ENCODE measurements around the gene ECEL1.
"Not testable (repeated sequence)": the region's sequence is repeated elsewhere in the genome, so short reads cannot be mapped to it uniquely, and the experiment has no call there.

ECEL1 gene

DNA sequence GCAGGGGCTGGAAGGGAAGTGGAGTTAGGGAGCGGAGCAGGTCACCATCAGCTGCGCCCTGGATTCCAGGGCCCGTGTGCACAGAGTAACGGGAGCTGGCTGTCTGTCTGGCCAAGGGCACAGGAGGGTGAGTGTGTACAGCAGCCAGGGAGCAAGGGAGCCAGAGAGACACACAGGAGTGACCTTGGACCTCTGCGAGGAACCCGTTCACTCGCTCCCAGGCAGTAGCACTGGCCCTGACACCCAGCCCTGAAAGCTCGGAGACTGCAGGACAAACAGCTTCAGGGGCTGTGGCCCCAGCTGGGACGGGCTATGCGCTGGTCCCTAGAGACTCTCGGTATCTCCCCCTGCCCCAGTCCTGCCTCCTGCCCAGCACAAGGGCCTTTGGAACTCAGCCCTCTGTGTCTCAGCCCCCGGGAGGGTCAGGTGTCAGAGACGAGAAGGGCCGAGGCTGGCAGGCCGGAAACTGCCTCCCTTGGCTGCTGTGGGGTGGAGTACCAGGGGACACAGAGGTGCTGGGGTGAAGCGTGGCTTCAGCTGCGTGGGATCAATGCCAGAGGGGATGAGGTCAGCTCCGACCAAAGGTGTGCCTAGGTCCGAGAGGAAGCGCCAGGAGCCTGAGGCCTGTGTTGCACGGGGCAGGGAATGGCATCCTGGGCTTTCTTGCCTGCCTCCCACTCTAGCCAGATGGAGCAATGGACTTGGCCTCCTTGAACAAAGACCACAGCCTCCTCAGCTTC, 43.8 kb downstream of the ECEL1 start:
- not testable (repeated sequence) for H3K4me3 ChIP-seq (ENCODE audit: low read depth, low read length)

DNA sequence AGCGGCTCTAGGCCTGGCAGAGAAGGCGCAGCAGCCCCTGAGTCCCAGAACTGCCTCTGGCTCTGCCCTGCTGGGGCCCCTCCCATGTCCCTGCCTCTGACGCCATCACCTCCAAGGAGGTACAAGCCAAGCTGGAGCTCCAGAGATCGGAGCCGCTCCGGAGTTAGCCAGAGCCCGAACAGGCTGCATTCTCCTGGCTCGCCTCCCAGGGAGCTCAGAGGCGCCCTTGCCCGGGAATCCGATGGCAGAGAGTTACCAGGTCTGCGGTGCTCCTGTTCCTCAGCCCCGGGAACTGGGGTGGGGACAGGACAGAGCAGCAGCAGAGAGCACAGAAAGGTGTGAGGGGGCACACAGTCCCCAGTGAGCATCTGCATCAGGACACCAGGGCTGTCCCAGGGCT, 44.6 kb downstream of the ECEL1 start:
- H3K4me3 ChIP-seq (ENCODE audit: low read depth, low read length), result not testable (repeated sequence)

DNA sequence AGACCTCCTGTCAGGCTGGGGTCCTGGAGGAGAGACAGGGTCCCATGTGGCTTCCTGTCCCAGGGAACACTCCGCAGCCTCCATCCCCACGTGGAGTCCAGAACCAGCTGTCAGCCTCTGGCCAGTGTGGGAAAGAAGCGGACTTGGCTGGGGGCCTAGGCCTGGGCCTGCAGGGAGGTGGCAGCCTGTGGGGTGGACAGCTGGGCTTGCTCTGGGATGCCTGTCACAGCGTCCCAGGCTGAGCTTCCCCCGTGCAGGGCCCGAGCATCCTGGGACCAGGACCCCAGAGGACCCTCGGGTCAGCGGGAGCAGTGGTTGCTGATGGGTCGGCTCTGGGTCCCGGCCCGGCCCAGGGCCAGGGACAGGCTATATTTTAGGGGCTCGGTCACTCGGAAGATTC, 45.2 kb downstream of the ECEL1 start:
- not testable (repeated sequence) for H3K4me3 ChIP-seq (ENCODE audit: low read depth, low read length)

DNA sequence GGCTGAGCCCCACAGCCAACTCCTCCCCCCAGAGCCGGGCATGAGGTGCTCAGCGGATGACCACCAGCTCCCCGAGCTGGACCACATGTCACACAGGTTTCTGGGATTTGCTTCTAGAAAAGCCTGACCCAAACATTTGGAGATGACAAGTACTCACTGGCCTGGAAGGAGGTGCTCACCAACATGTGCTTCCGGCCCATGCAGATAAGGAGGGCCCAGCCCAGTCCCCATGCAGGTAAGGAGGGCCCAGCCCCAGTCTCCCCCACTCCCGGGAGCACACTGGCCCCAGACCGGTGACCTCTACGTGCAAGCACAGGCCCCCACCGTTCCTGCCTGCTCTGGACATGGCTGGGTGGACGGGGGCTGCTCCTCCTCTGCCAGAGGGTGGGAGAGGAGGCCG, 45.7 kb downstream of the ECEL1 start:
- H3K4me3 ChIP-seq (ENCODE audit: low read depth, low read length), result not testable (repeated sequence)

DNA sequence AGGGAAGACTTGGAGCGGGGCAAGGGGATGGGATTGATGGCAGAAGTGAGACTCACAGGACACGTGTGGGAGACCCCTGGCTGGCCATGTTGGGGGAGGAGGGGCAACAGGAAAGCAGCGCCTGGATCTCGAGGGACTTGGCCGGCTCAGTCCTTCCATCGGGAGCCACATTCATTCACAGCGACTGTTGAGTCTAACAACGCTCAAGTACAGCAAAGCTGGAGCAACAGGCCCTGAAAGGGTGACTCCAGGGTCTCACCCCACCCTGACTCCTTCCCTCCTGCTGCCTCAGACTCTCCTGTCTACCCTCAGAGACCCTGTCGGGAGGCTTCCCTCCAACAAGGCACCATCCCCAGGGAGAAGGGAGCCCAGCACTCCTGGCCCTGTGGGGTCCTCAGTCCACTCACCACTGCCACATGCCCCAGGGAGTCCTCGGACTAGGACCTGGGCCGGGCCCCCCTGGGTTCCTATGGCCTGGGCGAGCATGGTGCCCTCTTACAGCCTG, 46.4 kb downstream of the ECEL1 start:
- no peak overlapping the region for H3K4me3 ChIP-seq (ENCODE audit: low read depth, low read length)

DNA sequence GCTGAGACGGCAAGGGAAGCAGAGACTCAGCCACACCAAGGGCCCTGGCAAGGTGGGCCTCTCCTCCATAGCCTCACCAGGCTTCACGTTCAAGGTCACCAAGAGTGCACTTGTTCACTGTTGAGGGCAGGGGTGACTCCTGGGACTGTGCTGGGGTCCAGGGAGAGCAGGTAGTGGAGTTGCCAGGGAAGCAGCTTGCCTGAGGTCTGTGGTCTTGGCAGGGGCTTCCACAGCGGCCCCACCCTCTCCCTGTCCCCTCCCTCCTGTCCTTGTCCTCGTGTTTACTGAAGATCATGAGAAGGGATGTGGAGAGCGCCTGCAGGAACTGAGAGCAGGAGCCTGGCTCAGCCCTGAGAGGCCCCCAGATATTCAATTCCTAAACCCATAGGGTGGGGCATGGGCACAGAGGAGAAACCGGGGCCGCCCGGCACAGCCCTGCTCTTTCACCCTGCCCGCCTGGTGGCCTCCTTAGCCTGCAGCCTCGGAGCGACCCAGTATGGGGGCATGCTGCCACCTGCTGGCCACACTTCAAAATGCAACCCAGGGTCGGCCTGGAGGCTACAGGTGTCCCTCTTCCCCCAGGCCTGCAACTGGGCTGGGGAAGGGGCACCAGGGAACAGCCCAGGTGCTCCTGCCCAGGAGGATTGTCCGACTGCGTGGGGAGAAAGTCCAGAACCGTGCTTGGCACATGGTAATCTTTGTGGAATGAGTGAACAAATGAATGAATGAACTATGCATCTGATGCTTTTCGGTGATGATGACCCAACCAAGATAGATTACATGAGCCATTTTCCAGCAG, 47.2 kb downstream of the ECEL1 start:
- H3K4me3 ChIP-seq (ENCODE audit: low read depth, low read length), result not testable (repeated sequence)

DNA sequence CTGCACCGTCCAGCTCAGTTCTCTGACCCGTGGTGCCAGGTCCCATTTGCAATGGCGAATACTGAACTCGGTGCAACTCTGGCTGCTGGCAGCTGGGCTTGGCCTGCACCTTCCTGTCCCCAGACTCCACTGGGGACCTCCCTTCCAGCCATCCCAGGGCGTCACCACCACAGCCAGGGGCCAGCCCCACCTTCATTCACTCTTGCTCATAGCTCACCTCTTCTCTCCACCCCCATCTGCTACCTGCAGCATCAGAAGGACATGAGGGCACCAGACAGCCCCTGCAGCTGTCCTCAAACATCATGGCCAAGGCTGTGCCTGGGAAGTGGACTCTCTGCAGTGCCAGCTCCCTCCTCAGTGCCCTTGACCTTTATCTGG, 47.9 kb downstream of the ECEL1 start:
- H3K4me3 ChIP-seq (ENCODE audit: low read depth, low read length), result no peak overlapping the region

DNA sequence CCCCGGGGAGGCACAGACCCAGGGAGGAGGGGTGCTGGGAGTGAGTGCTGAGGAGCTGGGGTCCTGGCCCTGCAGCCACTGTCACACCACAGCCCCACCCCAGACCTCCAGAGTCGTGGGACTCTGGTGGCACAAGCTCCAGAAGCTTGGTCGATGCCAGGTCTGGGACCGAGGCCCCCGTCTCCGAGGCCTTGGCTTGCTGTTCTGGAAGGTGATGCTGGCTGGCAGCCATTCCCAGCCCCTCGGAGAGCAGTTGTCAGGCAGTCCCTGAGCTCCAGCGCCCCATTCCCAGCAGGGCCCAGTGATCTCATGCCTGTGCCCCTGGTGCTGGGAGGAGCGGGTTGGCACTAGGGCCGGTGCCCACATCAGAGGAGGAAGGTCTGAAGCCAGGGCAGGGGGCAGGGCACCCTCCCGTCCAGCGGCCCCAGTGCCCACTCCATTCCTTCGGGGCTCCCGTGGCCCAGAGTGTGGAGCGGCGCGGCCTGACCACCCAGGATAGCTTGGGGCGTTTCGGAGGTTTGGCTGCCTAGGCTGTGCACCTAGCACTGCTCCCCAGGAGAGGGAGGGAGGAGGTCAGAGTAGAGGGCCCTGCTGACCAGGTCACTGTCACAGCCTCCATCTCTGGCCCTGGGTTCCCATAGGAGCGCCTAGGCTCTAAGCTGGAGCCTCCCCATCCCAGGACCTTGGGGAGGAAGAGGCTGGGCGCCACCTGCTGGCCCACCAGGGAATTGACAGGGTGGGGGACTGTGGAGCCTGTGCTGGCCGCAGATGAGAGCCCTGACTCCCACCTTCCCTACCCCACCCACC, 48.5 kb downstream of the ECEL1 start:
- no peak overlapping the region for H3K4me3 ChIP-seq (ENCODE audit: low read depth, low read length)

DNA sequence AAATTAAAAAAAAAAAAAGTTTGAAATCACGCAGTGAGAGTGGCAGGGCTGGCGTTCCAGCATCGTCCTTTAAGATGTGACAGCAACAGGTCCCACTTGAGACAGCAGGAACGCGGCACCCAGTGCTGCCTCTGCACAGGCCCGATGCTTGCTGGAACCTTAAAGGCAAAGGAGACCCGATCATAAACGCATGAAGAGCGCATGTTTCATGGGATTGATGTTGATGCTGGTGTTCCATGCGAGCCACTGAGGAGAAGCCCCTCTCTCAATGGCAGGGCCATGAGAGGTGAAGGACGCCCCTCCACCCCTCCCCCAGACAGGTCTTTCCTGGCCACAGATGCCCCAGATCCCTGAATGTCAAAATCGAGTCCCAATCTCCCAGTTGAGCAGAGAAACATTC, 49.5 kb downstream of the ECEL1 start:
- H3K4me3 ChIP-seq (ENCODE audit: low read depth, low read length), result no peak overlapping the region

DNA sequence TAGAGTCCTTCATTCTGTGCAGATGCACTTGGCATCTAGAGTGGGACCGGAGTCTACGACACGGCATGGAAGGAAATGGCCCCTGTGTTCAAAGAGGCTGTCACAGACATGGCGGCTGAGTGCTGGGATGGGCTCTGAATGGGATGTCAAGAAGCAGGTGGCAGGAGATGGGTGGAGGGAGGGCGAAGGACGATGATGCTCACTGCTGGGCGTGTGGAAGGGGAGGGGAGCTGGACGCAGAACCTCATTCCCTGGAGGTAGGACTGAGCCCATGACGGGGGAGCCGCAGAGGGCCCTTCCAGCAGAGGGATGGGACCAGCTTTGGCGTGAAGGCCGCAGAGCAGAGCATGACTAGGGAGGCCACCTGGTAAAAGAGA, 50.5 kb downstream of the ECEL1 start:
- no peak overlapping the region for H3K4me3 ChIP-seq (ENCODE audit: low read depth, low read length)

DNA sequence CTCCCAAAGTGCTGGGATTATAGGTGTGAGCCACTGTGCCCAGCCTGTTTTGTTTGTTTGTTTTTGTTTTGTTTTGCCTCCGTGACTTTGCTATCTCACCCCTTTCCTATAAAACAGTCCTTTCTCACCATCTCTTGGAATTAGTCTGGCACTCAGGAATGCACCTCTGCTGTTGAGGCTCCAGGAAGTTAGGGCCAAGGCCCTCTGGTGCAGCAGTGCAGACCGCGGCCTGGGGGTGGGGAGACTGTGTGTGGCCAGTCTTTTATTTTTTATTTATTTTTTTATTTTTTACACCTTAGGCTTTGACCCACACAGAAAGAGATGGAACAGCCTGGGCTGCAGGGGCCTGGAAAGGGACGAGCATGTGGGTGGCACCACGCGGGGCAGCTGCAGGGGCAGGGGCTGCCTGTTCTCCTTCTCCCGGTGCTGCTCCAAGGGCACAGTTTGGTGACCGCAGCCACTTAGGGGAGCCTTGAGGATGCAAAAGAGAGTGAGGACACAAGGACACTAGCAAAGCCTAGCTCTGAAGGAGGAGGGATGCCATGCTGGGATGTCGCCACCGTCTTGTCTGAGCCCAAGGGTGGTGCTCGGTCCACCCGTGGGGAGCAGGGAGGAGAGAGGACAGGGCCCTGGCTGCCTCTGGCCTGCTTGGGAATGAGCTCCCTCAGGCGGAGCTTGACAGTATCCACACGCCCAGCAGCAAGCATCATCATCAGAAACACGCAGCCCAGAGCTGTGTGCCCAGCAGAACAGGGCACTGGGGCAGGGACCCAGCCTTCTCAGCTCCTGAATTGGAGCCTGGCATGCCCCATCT, 51.0 kb downstream of the ECEL1 start:
- no peak overlapping the region for H3K4me3 ChIP-seq (ENCODE audit: low read depth, low read length)

DNA sequence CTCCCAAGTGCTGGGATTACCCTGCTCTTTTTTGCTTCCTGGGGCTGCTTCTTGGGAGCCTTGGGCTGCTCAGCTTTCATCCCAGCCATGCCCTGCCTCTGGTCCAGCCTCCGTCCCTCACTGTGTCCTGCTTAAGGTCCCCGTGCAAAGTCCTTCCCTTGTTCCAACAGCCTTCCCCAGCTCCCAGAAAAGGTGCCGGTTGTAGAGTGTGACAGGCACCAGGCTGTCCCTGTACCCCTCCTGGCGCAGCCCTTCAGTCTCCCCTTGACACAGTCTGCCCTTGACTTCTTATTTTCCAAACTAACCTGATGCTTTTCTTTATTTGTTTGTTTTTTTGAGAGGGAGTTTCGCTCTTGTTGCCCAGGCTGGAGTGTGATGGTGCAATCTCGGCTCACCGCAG, 51.8 kb downstream of the ECEL1 start:
- no peak overlapping the region for H3K4me3 ChIP-seq (ENCODE audit: low read depth, low read length)

DNA sequence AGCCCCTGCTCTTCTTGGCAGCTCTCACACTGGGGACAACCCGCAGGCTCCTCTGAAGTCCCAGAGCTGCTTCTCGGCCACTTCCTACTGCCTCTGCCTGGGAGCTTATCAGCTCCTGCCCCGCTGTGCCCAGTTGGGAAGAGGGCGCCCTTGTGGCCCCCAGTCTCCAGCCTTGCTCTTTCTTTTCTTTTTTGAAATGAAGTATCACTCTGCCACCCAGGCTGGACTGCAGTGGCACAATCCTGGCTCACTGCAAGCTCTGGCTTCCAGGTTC, 52.3 kb downstream of the ECEL1 start:
- H3K4me3 ChIP-seq (ENCODE audit: low read depth, low read length), result no peak overlapping the region

DNA sequence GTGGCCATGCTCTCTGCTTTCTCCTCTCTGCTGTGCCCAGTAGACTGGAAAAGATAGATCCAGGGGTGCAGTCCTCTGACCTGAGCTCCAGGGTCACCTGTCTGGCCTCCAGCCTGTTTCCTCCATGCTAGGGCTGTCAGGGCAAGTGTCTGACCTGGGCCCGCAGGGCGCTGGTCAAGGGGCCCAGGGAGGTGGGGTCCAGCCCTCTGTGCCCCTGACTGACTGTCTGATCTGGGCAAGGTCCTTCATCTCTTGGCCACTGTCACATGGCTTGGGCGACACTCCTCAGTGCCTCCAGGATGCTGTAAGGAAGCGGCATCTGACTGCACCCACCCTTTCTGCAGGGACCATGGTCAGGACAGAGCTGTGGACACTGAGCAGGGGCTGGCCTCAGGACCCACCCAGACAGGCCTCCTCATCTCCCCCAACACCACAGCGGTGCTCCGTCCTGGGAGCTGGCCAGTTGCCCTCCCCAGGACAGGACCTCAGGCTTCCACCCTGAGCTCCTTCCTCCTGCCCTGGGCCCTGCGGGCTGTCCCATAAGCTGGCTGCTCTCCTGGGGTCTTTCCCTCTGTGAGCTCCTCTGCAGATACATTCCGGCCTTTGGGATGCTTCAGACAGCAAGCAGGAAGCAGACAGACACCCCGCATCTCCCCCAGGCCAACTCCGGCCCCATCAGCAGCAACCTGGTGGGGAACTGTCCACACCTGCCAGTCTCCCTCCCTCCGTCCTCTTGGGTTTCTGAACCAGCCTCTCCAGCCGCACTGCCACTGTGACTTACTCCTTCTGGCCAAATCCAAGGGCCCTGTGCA, 52.9 kb downstream of the ECEL1 start:
- no peak overlapping the region for H3K4me3 ChIP-seq (ENCODE audit: low read depth, low read length)

DNA sequence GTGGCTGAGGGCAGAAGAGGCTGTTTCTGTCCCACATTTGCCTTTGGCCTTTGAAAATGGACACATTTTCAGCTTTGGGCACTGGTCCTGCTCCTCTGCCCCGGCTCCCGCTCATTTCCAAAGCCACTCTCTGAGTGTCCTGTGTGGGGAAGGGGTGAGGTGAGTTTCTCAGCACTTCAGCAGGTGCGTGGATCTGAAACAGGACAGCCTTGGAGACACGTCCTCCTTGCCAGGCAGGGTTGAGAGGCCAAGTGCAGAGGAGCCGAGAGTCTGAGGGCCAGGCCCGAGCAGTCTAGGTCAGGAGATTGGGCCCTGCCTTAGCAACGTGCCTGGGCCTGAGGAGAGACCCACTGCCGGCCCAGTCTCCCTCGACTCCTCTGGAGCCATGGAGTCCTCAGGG, 53.5 kb downstream of the ECEL1 start:
- no peak overlapping the region for H3K4me3 ChIP-seq (ENCODE audit: low read depth, low read length)

DNA sequence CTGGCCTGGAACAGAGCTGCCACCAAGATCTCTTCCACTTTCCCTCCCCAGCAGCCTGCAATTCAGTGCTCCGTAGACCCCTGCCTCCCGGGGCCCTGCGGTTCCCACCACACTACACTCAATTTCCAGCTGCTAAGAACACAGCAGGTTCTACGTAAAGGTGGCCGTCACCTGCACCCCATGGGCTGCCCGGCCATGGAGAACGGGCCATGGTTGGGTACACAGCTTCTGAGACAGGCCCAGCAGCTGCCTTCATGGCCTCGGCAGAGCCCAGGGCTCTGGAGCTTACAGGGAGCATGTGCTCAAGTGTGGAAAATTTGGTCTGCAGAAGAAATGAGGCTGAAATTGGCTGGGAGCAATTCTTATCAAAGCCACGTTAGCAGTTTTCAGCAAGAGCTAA, 54.0 kb downstream of the ECEL1 start:
- not testable (repeated sequence) for H3K4me3 ChIP-seq (ENCODE audit: low read depth, low read length)

DNA sequence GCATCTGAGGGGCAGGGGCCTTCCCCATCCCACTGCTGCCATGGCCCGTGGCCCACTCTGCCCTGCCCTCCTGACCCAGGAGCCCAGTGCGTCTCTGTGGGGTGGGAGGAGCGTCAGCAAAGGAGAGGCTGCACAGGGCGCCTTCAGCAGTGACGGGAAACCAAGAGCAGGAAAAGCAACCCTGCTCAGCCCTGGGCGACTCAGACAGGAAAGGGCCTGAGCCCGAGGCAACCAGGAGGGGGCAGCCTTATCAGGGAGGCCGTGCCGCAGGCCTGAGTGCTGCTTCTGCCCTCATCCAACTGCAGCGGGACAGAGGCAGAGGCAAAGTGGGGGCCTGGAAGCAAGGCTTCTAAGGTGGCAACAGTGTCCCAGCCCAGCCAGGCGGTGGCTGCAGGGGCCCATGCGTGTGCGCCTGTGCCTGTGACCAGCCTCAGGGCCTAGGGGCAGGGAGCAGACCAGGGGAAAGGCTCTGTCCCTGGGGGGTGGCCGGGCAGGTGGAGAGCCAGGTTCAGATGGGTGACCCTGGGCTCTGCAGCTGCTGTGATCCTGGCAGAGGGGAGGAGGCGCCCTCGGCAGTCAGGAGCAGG, 54.9 kb downstream of the ECEL1 start:
- H3K4me3 ChIP-seq (ENCODE audit: low read depth, low read length), result no peak overlapping the region

DNA sequence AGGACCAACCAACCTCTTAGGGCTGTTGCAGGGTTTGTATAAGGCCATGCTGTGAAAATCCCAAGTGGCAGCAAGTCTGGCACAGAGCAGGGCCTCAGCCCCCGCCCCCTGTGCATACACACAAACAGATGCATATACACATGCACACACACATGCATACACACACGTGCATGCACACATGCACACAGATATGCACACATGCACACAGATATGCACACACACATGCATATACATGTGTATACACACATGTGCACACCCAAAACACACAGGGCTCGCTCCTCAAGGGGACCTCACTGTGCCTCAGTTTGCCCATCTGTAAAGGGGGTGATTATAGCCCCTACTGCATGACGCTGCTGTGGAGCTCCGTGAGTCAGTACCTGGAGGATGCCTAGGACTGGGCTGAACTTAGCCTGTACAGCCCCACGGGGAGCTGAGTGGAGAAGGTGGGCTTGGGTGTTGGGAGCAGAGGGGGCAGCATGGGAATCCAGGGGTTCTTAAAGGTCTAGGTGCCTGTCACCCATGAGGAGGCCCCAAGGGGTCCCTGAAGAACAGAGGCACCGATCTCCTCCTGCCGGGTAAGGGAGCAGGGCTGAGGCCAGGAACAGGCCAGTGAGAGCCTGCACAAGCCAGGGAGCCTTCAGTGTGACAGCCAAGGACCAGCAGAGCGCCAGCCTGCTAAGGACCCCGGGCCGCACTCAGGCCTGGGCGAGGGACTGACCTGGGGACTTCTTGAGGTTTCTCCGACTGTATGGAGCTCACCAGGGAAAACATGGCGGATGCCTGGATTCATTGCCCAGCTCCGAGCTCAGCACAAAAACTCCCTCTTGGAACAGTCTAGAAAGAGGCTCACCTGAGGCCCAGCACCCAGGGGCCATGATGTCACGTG, 55.7 kb downstream of the ECEL1 start:
- H3K4me3 ChIP-seq (ENCODE audit: low read depth, low read length), result no peak overlapping the region
